HG03095 (cell line): ENCODE data around the gene ASB10.

Experiments
- ATAC-seq: cut with Tn5 transposase; IDR thresholded peaks from one replicate; pipeline ENCODE4 v1.9.1; 2021; ENCODE audit warnings: moderate library complexity; ENCODE audit not compliant: unreplicated experiment

ASB10 gene

DNA sequence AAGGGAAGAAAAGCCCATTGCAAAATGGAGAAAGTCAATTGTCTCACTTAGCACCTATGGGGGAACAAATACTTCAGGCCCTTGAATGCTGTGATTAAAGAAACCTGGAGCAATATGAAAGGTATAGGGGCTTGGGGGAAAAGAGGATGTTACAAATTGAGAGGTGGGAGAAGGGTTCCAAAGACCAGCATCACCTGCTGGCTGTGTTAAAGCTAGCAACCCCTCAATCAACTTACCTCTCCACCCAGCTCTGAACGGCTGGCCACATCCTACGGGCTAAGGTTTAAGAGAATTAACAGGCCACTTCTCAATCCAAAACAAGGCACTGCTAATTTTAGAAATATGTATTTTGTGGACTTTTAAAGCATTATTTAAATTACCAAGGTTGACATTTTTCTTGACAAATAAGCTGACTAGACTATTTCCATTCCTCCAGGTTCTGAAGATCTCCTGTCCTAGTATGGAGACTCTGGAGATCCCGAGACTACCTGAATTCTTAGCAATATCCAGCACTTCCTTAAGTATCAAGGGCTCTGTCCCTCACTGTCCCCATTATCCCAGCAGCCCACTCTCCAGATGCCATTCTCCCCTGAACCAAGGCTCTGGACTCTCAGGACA, 24.2 kb upstream of the ASB10 start:
- no peak for ATAC-seq

DNA sequence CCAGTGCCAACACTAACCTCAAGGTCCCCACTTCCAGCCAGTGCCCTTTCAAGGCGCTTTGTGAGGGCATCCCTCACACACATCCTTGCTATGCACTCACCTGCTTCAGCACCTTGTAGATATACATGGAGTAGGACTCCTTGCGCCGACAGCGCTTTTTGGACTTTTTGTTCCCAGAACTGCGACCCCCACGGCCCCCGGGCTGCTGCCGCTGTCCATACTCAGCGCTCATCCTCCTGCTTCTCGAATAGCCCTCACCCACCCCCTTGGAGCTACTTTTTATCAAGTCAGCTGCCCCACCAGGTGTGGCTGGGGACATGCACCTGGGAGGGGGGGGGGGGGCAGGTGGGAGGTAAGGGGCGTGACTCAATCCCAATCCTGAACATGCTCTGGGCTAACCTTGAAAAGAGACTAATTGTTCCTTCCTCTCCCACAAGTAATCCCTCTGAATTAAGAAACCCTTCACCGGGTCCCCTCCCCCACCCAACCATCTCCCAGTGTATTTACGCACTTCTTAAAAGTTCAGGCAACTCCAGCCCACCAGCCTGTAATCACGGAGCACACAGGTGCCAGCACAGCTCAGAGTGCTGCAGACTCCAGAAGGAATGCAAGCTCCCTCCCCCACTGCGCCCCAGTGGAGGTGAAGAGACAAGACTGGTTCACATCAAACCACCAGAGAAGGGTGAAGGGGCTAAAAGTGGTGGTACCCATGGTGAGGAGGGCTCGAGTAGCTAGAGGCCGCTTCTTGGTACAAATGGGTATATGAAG, 23.2 kb upstream of the ASB10 start, which contains the start of gene H2BK1:
TSS of gene H2BK1 (minus strand) at position 402 of the 768 bp plus-strand sequence. CDS start at position 232, 170 bp downstream.
- ATAC-seq: no peak

- no peak for ATAC-seq
Observed at GRCh38 chr7:151209588-151209987, 22.5 kb upstream of the ASB10 start.

GRCh38 chr7:151208253-151208862, 21.3 kb upstream of the ASB10 start:
- no peak for ATAC-seq

- no peak for ATAC-seq
Observed at GRCh38 chr7:151207804-151208203, 20.8 kb upstream of the ASB10 start.

DNA sequence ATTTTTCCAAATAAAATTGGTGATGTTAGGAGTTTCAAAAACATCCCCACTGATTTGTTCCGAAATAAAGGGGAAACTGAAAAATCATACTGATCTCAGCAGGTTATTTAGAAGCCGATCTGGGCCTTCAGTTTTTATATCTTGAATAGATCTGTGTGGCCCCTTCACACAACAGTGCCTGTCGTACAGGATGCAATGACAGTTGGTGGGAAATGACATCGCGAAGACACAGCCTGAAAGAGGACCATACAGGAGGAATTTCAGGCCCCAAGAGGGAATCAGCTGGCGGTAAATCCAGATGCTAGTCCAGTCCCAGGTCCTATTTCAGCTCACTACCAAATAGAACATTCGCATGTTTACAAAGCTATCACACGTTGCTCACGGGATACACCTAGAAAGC, 20.3 kb upstream of the ASB10 start:
- ATAC-seq: no peak

DNA sequence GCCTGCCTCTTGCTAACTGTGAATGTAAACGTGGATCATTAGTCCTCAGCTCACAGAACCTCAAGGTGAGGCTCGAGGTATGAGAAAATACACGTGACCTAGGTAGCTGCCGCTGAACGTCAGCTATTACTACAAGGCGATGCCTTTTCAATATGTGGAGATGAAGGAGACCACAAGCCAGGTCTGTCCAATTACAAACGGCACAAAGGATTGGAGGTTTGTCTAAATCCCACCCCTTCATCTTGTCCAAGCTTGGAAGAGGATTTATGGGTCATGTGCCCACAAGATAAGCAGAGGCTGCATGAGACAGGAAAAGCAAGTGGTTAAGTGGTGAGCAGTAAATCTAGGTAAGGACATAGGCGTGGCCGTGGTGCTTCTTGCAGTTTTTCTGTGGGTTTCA, 19.9 kb upstream of the ASB10 start:
- ATAC-seq: no peak

DNA sequence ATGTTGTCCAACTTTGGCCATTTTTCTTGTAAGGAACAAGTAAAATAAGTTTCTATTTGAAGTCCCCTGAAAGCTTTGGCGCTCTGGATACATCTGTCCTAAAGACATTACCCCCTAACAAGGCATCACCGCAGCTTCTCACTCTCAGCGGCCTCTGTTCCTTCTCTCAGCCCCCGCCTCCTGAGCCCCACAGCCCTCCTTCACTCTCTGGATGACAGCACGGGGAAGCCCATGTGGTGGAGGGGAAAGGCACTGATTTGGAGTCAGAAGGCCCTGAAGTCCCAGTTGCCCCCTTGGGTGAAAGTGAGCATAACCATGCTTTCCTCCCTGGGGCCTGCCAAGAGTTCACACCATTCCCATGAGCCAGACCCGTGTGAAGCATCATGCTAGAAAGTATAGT, 18.7 kb upstream of the ASB10 start:
- ATAC-seq: no peak

DNA sequence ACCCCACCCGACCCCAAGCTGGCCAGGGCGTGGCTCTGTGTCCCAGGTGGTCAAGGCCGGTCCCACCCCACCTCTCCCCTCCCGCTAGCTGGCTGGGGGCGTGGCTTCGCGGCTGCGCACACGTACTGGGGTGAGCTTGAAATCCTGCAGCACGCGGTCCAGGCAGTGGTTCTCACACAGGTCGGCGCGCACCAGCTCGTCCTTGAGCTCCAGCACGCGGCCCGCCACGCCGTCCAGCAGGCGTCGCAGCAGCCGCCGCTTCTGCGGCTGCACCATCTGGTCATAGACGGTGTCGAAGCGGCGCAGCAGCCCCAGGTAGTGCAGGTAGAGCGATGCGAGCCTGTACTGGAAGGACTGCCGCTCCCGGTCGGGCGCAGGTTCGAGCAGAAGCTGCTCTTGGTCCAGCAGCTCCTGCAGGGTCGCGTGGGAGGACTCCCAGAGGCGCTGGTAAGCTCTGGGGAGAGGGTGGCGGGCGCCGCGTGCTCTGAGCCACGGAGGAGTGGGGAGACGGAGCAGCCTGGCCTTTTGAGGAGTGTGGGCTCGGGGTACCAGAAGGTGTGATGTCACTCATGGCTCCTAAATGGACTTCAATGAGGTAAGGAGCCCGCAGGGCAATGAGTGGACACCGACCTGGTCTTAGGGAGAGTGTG, 17.5 kb upstream of the ASB10 start:
- ATAC-seq: no peak

GRCh38 chr7:151202836-151203235, 15.8 kb upstream of the ASB10 start:
- ATAC-seq: no peak

- ATAC-seq: no peak
Observed at GRCh38 chr7:151201751-151202150, 14.7 kb upstream of the ASB10 start.

DNA sequence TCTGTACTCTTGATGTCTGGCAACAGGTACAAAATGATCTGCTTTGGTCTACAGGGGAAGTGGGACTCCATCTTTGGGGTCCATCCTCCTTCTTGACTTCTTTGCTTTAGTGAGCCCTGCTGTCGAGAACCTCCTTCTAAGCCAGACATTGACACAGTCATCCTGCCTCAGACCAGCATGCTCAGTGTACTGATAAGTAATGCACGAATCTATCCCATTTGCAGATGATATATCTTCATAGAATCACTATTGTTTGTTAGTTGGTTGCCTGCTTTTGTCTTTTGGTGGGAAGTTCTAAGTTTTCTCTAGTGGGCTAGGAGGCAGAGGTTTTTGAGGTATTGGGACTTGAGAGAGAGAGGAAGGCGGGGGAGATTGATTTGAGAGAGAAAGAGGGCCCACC, 14.3 kb upstream of the ASB10 start:
- no peak for ATAC-seq

DNA sequence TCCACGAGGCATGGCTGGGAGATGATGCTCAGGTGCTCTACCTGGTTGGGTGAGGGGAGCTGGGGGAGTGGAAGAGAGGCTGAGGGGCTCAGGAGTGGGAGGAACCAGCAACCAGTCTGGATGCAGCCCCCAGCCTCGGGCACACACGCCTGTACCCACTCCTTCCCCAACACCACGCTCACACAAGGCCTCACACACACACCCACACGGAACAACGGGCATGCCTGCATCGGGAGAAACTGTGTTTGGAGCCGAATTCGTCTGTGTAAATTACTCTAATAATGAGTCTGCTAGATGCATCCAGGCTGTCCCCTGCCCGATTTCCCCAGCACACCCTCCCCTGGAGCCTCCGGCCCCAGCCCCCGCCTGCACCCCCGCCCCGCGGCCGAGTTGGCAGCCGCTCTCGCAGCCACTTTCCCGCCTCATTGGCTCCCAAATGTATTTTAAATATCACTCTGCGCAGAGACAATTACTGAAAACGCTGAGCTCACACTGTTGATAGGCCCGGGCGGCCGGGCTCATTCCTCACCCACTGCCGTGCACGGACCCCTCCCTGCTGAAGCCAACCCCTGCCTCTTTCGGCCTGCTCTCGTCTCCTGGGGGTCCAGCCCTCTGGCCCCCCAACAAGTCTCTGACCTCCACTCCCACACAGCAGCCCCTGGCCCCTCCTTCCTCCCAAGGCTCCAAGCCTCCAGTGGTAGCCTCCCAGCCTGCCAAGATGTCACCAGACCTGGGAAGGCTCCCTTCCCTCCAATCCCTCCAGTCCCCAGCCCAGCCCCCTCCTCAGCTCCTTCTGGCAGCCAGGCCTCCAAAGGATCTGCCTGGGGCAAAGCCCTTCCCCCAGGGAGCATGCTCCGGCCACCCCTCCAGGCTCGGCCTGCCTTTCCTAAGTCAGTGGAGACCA, 12.1 kb upstream of the ASB10 start:
- no peak for ATAC-seq

DNA sequence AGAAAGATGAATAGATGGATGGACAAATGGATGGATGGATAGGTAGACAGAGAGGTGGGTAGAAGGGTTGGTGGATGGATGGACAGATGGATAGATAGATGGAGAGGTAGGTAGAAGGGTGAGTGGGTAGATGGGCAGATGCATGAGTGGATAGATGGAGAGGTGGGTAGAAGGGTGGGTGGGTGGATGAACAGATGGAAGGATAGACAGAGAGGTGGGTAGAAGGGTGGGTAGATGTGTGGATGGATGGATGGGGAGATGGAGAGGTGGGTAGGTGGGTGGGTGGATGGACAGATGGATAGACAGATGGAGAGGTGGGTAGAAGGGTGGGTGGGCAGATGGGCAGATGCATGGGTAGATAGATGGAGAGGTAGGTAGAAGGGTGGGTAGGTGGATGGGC, 10.9 kb upstream of the ASB10 start:
- ATAC-seq: no peak

GRCh38 chr7:151195616-151196450, 8.8 kb upstream of the ASB10 start:
- no peak for ATAC-seq

GRCh38 chr7:151194188-151194587, 7.1 kb upstream of the ASB10 start:
- ATAC-seq: no peak

- ATAC-seq: no peak
Observed at GRCh38 chr7:151193203-151193978, 6.3 kb upstream of the ASB10 start.

DNA sequence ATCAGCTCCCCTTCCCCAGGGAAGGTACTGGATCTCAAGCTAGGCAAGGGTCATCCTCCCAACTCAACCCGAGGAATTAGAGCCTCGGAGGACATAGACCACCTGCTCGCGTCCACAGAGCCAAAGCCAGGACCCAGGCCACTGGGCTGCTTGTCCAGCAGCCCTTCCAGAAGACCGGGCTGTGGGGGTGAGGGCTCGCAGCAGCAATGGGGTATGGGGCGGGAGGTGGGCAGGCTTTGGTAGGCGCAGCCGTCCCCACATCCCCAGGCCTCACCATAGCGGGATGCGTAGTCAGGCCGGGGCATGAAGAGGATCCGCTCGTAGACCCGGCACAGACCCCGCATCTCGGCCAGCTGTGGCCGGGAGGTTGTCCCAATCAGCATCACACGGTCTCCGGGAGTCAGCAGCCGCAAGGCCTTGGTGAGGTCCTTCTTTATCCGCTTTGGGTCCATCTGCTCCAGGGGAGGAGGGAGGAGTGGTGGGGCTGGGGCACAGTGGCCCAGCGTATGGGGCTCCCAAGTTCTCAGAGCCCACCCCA, 5.0 kb upstream of the ASB10 start:
- ATAC-seq: no peak

- ATAC-seq: no peak
Observed at GRCh38 chr7:151191544-151191943, 4.5 kb upstream of the ASB10 start.
